Natural killer cell treated with Interleukin-12 subunit alpha and Interleukin-12 subunit beta and Interleukin-15 and Interleukin-18, amount 100 ng/mL, for 72 hours (primary cell): ENCODE measurements around the gene RAB5IF. TPM values are rescaled to one million over a fixed set of nuclear protein-coding genes. Genes with fewer than 3 reads are reported as not detected.

Experiments
- ATAC-seq, 2 donors: fragments of 150-1000 bp; cut with Tn5 transposase in 1 of 2; sonication (Bioruptor Pico), chemical (Tn5 transposase) in 1 of 2; 2 replicates each; pipeline ENCODE4 v1.10.0; 2021
- DNase-seq: peaks from one replicate; pipeline ENCODE4 v3.0.0; 2022; ENCODE audit warnings: low spot score
- H3K27ac Mint-ChIP-seq, 2 donors: 1 replicate in 1 of 2; 2 replicates in 1 of 2; pipeline ENCODE4 v1.8.0; 2022; ENCODE audit warnings: mixed read lengths in 2 of 2, mild to moderate bottlenecking in 1 of 2, moderate library complexity in 1 of 2
- H3K27me3 Mint-ChIP-seq, 2 donors: 1 replicate in 1 of 2; 2 replicates in 1 of 2; pipeline ENCODE4 v1.8.0; 2022; ENCODE audit warnings: mixed read lengths in 2 of 2
- H3K36me3 Mint-ChIP-seq: one replicate; pipeline ENCODE4 v1.8.0; 2022; ENCODE audit warnings: mixed read lengths
- H3K4me1 Mint-ChIP-seq, 2 donors: 1 replicate in 1 of 2; 2 replicates in 1 of 2; pipeline ENCODE4 v1.8.0; 2022; ENCODE audit warnings: low read depth in 2 of 2, mixed read lengths in 2 of 2, mild to moderate bottlenecking in 1 of 2
- H3K4me3 Mint-ChIP-seq: one replicate; pipeline ENCODE4 v1.8.0; 2022; ENCODE audit warnings: mixed read lengths
- H3K9me3 Mint-ChIP-seq: 2 replicates; pipeline ENCODE4 v1.8.0; 2022; ENCODE audit warnings: mixed read lengths
- total RNA-seq, 2 donors: library from RNA; stranded (reverse); gene quantifications; one replicate each; pipeline ENCODE4 v1.2.3, GENCODE V29; 2022

RAB5IF gene
- total RNA-seq, 2 donors from 2014 or later = 209 to 243 TPM

DNA sequence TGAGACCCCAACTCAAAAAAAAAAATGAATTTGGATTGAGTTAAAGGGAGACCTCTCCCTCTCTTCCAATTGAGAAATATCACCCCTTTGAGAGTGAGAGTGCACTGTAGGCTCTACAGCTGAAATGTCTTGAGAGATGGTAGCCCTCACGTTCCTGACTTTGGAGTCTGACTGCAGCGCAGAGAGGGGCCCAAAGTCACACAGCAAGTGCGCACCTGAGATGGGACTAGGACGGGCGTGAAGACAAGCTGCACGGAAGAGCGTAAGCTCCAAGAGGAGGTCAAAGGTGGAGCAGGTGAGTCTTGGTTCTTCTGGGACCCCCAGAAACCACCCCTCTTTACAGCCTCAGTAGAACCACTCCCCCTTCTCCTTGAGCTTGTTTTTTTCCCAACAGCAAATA is 39.8 kb downstream of the RAB5IF start:
- no peak for DNase-seq
- Mint-ChIP-seq H3K27ac (peak overlapping the region; percentile 88 to 99), H3K36me3 (no peaks in the 10 kb centered on the region), H3K27me3 (no peaks in the 10 kb centered on the region), H3K4me3 (peak overlapping the region; percentile 92), H3K9me3 (no peaks in the 10 kb centered on the region), H3K4me1 (peaks cover 42 to 43% of the 10 kb centered on the region in 2 donors)
- no peak for ATAC-seq

DNA sequence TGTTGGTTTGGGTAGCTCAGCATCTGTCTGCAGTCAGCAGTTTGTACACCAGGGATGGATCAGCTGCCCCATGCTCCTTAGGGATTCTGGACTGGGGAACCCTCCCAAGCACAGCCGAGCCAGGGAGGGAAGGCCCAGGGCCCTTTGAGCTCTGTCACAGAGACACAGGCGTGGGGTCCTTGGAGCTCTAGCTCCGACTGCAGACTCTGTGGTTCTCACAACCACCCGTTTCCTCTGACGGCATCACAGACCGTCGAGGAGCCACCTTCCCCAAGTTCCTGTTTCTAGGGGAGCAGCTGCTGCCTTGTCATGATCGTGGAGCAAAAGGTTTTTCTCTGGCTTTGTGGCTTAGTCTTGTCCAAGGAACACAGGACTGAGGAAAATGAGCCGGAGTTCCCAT is 40.4 kb downstream of the RAB5IF start, which contains the start of gene SLA2:
Gene SLA2 (minus strand): TSS at position 199 of the 400 bp plus-strand sequence. CDS start 4,861 bp downstream, outside the sequence.
- Mint-ChIP-seq H3K9me3 (no peaks in the 10 kb centered on the region), H3K36me3 (no peaks in the 10 kb centered on the region), H3K27me3 (no peaks in the 10 kb centered on the region), H3K4me1 (peaks cover 42% of the 10 kb centered on the region in 2 donors), H3K4me3 (peak within 1 kb of the TSS; percentile 92), H3K27ac (peak within 1 kb of the TSS; percentile 88 to 99)
- DNase-seq (peak; percentile 82), ATAC-seq (peak; percentile 82 to 91)

DNA sequence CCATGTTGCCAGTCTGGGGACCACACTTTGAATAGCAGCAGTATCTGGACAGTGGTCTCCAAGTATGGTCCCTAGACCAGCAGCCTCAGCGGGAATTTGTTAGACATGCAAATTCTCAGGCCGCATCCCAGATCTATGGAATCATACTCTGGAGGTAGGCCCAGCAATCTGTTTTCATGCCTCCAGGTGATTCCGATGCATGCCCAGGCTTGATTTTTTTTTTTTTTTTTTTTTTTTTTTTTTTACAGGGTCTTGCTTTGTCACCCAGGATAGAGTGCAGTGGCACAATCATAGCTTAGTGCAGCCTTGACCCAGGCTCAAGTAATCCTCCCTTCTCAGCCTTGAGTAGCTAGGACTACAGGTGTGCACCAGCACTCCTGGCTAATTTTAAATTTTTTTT is 41.1 kb downstream of the RAB5IF start:
- Mint-ChIP-seq H3K4me3 (no peak overlapping the region), H3K36me3 (no peaks in the 10 kb centered on the region)

DNA sequence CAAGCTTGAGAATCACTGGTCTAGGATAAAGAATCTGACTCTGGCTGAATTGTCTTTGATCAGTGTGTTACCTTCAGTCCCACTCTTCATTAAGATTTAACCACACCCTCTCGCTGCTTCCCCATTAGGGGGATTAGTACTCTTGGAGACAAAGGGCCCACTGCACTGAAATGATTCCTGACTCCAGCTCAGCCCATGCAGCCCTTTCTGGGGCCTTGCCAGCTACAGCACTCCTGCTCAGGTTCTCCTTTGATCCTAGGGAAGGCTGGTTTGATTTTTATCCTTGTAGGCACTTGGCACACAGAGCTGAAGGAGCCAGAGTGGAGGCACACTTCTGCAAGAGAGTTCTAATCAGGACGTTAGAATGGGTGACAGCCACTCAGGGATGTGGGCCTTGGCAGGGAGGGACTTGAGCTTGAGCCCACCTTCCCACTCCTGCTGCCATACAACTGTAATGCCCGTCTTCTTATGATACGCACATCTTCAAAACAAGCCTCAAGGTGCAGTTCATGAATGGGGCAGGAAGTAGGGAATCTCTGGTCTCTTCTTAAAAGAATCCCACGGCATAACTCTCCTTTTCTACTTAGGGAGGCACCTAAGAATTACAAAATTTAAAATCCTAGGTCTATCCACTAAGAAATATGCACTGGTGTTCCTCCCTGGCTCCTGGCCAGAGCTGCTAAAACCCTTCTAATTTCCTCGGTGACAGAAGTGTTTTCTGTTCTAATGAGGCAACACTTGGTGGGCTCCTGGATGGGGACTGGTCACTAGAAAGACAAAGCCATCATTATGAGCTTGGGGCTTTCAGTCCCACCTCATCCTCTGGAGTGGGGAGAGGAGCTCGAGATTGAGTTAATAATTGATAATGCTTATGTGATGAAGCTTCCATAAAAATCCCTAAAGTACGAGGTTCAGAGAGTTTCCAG is 41.9 kb downstream of the RAB5IF start:
- Mint-ChIP-seq H3K36me3 (no peaks in the 10 kb centered on the region), H3K9me3 (no peaks in the 10 kb centered on the region), H3K27me3 (no peaks in the 10 kb centered on the region), H3K4me1 (peaks cover 32 to 36% of the 10 kb centered on the region in 2 donors), H3K4me3 (peak overlapping the region; percentile 38), H3K27ac (peak overlapping the region; percentile 84 to 88)
- DNase-seq (no peak), ATAC-seq (no peak)

More for the DNA sequence above, 41.1 kb downstream of the RAB5IF start:
- no peak for DNase-seq
- no peaks in the 10 kb centered on the region for H3K9me3 Mint-ChIP-seq
- H3K4me1 Mint-ChIP-seq = peaks cover 39 to 40% of the 10 kb centered on the region in 2 donors
- peak overlapping the region; percentile 88 to 99 for H3K27ac Mint-ChIP-seq
- ATAC-seq = no peak
- no peaks in the 10 kb centered on the region for H3K27me3 Mint-ChIP-seq

DNA sequence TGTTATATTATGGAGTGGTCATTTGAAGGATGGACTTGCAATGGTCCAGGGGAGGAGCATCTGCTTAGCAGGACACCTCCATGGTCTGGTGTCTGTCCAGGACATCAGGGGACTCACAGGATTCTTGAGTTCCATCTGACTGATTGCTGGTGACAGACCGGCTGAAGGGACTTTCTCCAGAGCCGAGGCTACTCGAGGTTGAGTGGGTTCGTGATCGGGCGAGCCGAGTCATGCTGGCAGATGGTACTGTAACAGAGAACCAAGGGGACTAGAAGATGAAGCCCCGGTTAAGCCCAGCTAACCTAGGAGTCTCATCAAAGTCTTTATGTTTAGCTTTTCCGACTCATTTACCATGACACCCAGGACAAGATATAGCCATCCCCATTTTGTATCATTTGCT is 47.9 kb downstream of the RAB5IF start:
- Mint-ChIP-seq H3K4me1 (peaks cover 4 to 7% of the 10 kb centered on the region in 2 donors), H3K4me3 (no peak overlapping the region), H3K36me3 (peaks cover 7% of the 10 kb centered on the region), H3K9me3 (no peaks in the 10 kb centered on the region), H3K27ac (no peak overlapping the region), H3K27me3 (no peaks in the 10 kb centered on the region)
- DNase-seq = no peak
- no peak for ATAC-seq

DNA sequence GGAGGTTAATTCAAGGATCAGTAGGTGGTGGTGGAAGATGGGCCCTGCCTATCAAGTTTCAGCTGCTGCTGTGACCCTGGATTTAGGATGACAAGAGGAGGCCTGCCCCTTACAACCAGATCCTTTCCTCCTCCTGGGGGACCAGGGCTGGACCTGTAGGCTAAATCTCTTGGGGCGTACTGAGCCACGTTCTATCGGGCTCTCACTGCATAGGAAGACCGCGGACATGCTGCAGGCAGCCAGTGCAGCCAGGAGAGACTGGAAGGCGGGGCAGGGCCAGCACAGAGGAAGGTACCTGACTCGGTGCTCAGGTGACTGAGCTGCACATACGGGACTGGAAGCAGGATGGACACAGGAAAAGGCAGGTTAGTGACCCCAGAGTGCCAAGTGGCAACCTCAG is 48.9 kb downstream of the RAB5IF start:
- Mint-ChIP-seq H3K4me1 (peaks cover 6 to 8% of the 10 kb centered on the region in 2 donors), H3K27me3 (no peaks in the 10 kb centered on the region), H3K4me3 (no peak overlapping the region), H3K36me3 (peaks cover 7% of the 10 kb centered on the region), H3K9me3 (no peaks in the 10 kb centered on the region), H3K27ac (no peak overlapping the region)
- DNase-seq (no peak), ATAC-seq (no peak)

DNA sequence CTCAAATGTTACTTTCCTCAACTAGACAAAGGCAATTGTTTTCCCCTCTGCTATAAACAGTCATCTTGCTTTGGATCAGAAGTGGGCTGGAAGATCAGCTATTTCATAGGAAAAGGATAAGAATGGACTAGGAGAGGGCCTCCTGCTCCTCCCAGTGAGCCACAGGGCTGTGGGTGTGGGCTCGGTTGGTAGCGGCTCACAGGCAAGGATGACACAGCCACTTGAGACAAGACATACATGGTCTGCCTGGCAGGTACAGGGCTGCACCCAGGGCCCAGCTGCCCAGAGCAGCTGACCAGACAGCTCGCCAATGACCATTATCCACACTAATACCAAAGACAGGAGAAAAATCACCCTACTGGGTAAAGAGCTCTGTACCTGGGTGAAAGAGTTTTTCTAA is 49.4 kb downstream of the RAB5IF start:
- H3K4me3 Mint-ChIP-seq = no peak overlapping the region
- no peak for ATAC-seq
- peaks cover 7% of the 10 kb centered on the region for H3K36me3 Mint-ChIP-seq
- H3K27ac Mint-ChIP-seq = no peak overlapping the region
- no peak for DNase-seq
- H3K9me3 Mint-ChIP-seq = no peaks in the 10 kb centered on the region
- peaks cover 6 to 8% of the 10 kb centered on the region in 2 donors for H3K4me1 Mint-ChIP-seq
- H3K27me3 Mint-ChIP-seq = no peaks in the 10 kb centered on the region

DNA sequence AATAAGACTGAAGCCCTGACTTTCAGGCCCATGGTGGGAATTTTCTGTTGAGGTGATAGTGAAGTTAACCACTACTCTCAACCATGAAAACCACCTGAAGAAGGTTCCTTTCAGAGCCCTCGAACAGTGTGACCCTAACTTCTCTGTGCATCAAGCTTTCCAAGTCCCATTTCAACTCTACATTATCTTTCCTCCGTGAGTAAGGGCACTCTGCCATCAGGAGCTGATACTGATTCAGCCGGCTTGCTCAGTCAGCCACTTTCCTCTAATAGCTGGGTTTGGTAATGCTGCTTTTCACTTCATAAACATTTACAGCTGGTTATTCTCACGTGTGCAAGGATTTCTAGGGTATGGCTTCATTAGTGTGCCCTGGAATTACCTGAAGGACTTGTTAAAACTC is 51.2 kb downstream of the RAB5IF start:
- Mint-ChIP-seq H3K36me3 (peaks cover 7% of the 10 kb centered on the region), H3K27ac (no peak overlapping the region), H3K9me3 (no peaks in the 10 kb centered on the region), H3K4me1 (peaks cover 6 to 8% of the 10 kb centered on the region in 2 donors), H3K4me3 (no peak overlapping the region), H3K27me3 (no peaks in the 10 kb centered on the region)
- no peak for DNase-seq
- ATAC-seq = no peak

DNA sequence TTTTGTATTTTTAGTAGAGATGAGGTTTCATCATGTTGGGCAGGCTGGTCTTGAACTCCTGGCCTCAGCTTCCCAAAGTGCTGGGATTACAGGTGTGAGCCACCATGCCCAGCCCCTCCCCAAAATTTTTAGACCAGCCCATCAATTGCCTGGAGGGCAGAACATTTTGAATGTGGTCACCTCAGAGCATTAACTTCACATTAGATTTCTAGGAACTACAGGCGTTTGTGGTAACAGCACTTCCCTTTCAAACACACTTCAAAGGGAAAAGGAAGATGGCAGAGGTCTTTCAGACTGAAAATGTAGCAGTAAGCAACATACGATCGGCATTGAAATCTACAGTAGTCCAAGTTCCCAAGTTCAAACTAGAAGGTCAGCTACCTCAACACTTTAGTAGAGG is 52.7 kb downstream of the RAB5IF start:
- no peak for ATAC-seq

More for the DNA sequence above, 52.7 kb downstream of the RAB5IF start:
- no peak for DNase-seq
- peak overlapping the region; percentile 57 to 69 for H3K27ac Mint-ChIP-seq
- H3K9me3 Mint-ChIP-seq = no peaks in the 10 kb centered on the region
- H3K36me3 Mint-ChIP-seq = peaks cover under 1% of the 10 kb centered on the region
- peaks cover 6 to 8% of the 10 kb centered on the region in 2 donors for H3K4me1 Mint-ChIP-seq
- H3K4me3 Mint-ChIP-seq = peak overlapping the region; percentile 45
- no peaks in the 10 kb centered on the region for H3K27me3 Mint-ChIP-seq

Other genes starting within 250 kb of the RAB5IF start
- gene MYL9, start 64.3 kb upstream of the RAB5IF start, total RNA-seq = under 1 TPM in 1 of 2 donors, not detected in 1; 0.76 TPM
- 10 to 100 TPM; 23.2 to 38.5 TPM for gene TGIF2, start 32.2 kb upstream of the RAB5IF start, total RNA-seq
- 10 to 100 TPM; 13.6 to 18.9 TPM for gene SLA2, start 40.4 kb downstream of the RAB5IF start, total RNA-seq
- 10 to 100 TPM; 19.0 to 20.6 TPM for gene NDRG3, start 140.3 kb downstream of the RAB5IF start, total RNA-seq
- gene DSN1, start 168.0 kb downstream of the RAB5IF start, total RNA-seq = 10 to 100 TPM; 21.6 to 29.1 TPM